ENCODE measurements around the gene POU2F3. TPM values are rescaled to one million over a fixed set of nuclear protein-coding genes. Genes with fewer than 3 reads are reported as not detected.

The POU2F3 gene
- total and polyA plus RNA-seq, 2 of the 4 experiments (the other 2 are of a cell fraction) = under 0.01 to 0.09 TPM

DNA sequence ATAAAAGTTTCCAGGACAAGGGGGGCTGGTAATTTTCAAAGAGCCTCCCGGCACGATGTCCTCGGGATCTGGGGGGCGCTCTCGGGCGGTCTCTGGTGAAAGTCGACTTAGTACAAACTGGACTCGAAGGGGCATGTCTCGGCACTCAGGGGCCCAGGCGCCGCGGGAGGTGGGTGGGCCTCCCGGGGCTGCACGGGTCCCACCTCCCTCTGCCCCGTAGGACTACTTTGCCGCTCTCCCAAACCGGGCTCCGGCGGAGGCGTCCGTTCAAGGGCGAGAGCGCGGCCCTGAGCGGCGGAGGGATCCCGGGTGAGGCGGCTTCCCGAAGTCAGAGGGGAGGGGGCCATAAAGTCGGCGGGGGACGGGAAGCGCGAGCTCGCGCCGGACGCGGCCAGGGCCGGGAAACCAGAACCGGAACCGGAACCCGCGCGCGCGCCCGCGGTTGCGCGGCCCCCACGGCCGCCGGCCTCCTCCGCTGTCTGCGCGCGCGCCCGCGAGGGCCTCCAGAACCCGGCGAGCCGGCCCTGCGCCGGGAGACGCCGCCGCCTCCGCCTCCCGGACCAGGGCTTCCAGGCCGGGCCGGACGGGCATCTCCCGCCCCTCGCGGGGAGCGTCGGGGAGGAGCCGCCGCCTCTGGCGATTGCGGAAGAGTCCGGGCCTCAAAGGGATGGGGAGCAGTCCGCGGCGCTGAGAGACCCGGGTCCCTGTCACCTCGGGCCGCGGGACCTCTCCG, 96.1 kb downstream of the POU2F3 start, which contains the start of gene ARHGEF12 (continued):
- TF ChIP-seq MAZ (IDR thresholded peaks at IDR 0.05; ENCODE audit: borderline replicate concordance, low read depth, low read length) = peak; percentile 98
- TF ChIP-seq MAFK (IDR thresholded peaks at IDR 0.05; ENCODE audit: low read depth, low read length) = no peak
- peak; percentile 57 for TF ChIP-seq RCOR1 (IDR thresholded peaks at IDR 0.05; ENCODE audit: insufficient replicate concordance, low read length)
